GM12878 (cell line): ENCODE data around the gene MTMR4. TPM values are rescaled to one million over a fixed set of nuclear protein-coding genes. Genes with fewer than 3 reads are reported as not detected.

ENCODE experiments used
- ATAC-seq: fragments of 200-7000 bp; cut with Tn5 transposase; 3 replicates; pipeline ENCODE4 v1.9.1; 2020; ENCODE audit warnings: mild to moderate bottlenecking, moderate library complexity
- BruUV-seq: library from RNA; stranded (reverse); fragments of 400-500 nt; replicated peaks from 2 replicates; lab custom pipeline; 2021; lab: Mats Ljungman, UMichigan
- CTCF ChIA-PET: fragments of 300-600 bp; sonication (Branson Sonifier 250); formaldehyde crosslinking; extraction: SDS; loops from one replicate; lab custom pipeline; 2021; ENCODE audit warnings: inconsistent platforms; lab: Yijun Ruan, JAX
- POLR2A ChIA-PET: fragments of 350-600 bp; formaldehyde crosslinking; extraction: SDS; loops from one replicate; lab custom pipeline; 2021; ENCODE audit warnings: inconsistent platforms; lab: Charles Lee
- RAD21 ChIA-PET: fragments of 300-600 bp; sonication (Branson Sonifier 250); formaldehyde crosslinking; loops from one replicate; lab custom pipeline; 2023; ENCODE audit warnings: antibody characterized with exemption; ENCODE audit not compliant: unreplicated experiment; lab: Charles Lee
- SMC1A ChIA-PET: fragments of 300-600 bp; sonication (Branson Sonifier 250); formaldehyde crosslinking; loops from one replicate; lab custom pipeline; 2023; ENCODE audit not compliant: unreplicated experiment, uncharacterized antibody; lab: Charles Lee
- DNase-seq: peaks from one replicate; pipeline ENCODE4 v3.0.0-alpha.2; 2011; ENCODE audit warnings: low read depth, low spot score
- FAIRE-seq: peaks from 3 replicates; lab custom pipeline; 2011; peaks lifted over from hg19 to GRCh38; lab: Jason Lieb, UNC
- H2AFZ ChIP-seq: 2 replicates; pipeline ENCODE4 v1.6.0; 2011; ENCODE audit warnings: low read depth, low read length, control low read depth; ENCODE audit not compliant: control insufficient read depth
- H3K27ac ChIP-seq: 2 replicates; pipeline ENCODE4 v1.5.1; 2011; ENCODE audit warnings: control low read depth; ENCODE audit not compliant: control insufficient read depth, insufficient read depth
- H3K27me3 ChIP-seq, 2 experiments: replicated peaks in 1 of 2; 2 replicates each; pipeline versions ENCODE4 v1.6.0 to v1.6.1; 2011; ENCODE audit warnings: low read length in 1 of 2; ENCODE audit not compliant: control insufficient read depth in 2 of 2, insufficient read depth in 2 of 2
- H3K36me3 ChIP-seq, 2 experiments: 2 replicates each; pipeline ENCODE4 v1.5.1; 2011; ENCODE audit warnings: low read length in 1 of 2; ENCODE audit not compliant: control insufficient read depth in 2 of 2, insufficient read depth in 2 of 2
- H3K4me1 ChIP-seq: 2 replicates; pipeline ENCODE4 v1.6.1; 2011; ENCODE audit warnings: mild to moderate bottlenecking, low read length, moderate library complexity, mixed read lengths; ENCODE audit not compliant: control insufficient read depth, insufficient read depth
- H3K4me2 ChIP-seq: 2 replicates; pipeline ENCODE4 v1.6.0; 2011; ENCODE audit warnings: control low read depth; ENCODE audit not compliant: control insufficient read depth, insufficient read depth
- H3K4me3 ChIP-seq: fragments of 200-600 bp; sonication (generic); 2 replicates; pipeline ENCODE4 v1.5.1; 2016
- H3K79me2 ChIP-seq: 2 replicates; pipeline ENCODE4 v1.6.0; 2011; ENCODE audit warnings: low read length; ENCODE audit not compliant: control insufficient read depth, insufficient read depth
- H3K9ac ChIP-seq: 2 replicates; pipeline ENCODE4 v1.8.0; 2011; ENCODE audit warnings: low read length, control low read depth, mixed read lengths; ENCODE audit not compliant: control insufficient read depth, insufficient read depth
- H3K9me3 ChIP-seq: replicated peaks from 3 replicates; pipeline ENCODE4 v1.5.1; 2011; ENCODE audit warnings: mild to moderate bottlenecking, low read length; ENCODE audit not compliant: control insufficient read depth, insufficient read depth
- H4K20me1 ChIP-seq: 2 replicates; pipeline ENCODE4 v1.6.0; 2011; ENCODE audit not compliant: control insufficient read depth, insufficient read depth
- CBFB ChIP-seq: IDR thresholded peaks from 2 replicates; pipeline ENCODE4 v1.6.1; 2016; ENCODE audit warnings: antibody characterized with exemption, low read depth
- CHD1 ChIP-seq: IDR thresholded peaks from 2 replicates; pipeline ENCODE4 v1.6.1; 2012; ENCODE audit warnings: low read depth, low read length, improper control_type of control experiment
- HDGF ChIP-seq: fragments of 450-650 bp; IDR thresholded peaks from 2 replicates; pipeline ENCODE4 v1.6.1; 2016; ENCODE audit warnings: antibody characterized with exemption
- JUND ChIP-seq: IDR thresholded peaks from 2 replicates; pipeline ENCODE4 v1.6.1; 2012; ENCODE audit warnings: low read depth, mild to moderate bottlenecking, low read length, improper control_type of control experiment, moderate library complexity
- LARP7 ChIP-seq: fragments of 450-650 bp; IDR thresholded peaks from 2 replicates; pipeline ENCODE4 v1.6.1; 2017; ENCODE audit warnings: mild to moderate bottlenecking
- NR2F1 ChIP-seq: fragments of 450-650 bp; conservative IDR thresholded peaks from 2 replicates; pipeline ENCODE4 v1.6.1; 2017; ENCODE audit warnings: mild to moderate bottlenecking
- RFX5 ChIP-seq: IDR thresholded peaks from 2 replicates; pipeline ENCODE4 v1.6.1; 2011; ENCODE audit warnings: low read depth, low read length, improper control_type of control experiment
- SKIL ChIP-seq: fragments of 450-650 bp; IDR thresholded peaks from 2 replicates; pipeline ENCODE4 v1.6.1; 2017; ENCODE audit warnings: mild to moderate bottlenecking, low read depth, inconsistent platforms; ENCODE audit not compliant: poor library complexity, severe bottlenecking
- SP1 ChIP-seq: IDR thresholded peaks from one replicate; pipeline ENCODE4 v1.6.1; 2011; ENCODE audit warnings: low read depth, low read length
- ZBTB11 ChIP-seq: fragments of 450-650 bp; formaldehyde crosslinking; IDR thresholded peaks from 2 replicates; pipeline ENCODE4 v1.5.0; 2022; ENCODE audit warnings: mild to moderate bottlenecking, missing genetic modification characterization
- WGBS: methylation state at CpG from one replicate; pipeline ENCODE4 v1.1.6; 2016; ENCODE audit warnings: low lambda C conversion rate; ENCODE audit not compliant: insufficient replicate concordance, insufficient coverage; ENCODE audit errors: missing lambda C conversion rate; 5-methylcytosine and 5-hydroxymethylcytosine counted together
- in situ Hi-C: fragments of 300-500 bp; cut with MboI; formaldehyde crosslinking; loops from 9 replicates; pipeline ENCODE4 v1.14.3; 2018; ENCODE audit warnings: mixed read lengths
- intact Hi-C: fragments of 100-400 bp; cut with micrococcal nuclease; formaldehyde crosslinking; loops from one replicate; pipeline ENCODE4 v1.14.2; 2022; ENCODE audit not compliant: unreplicated experiment
- polyA plus RNA-seq, 11 experiments: library from polyadenylated mRNA; depleted of rRNA in 4 of 11; unstranded in 6 of 11; stranded (reverse) in 5 of 11; fragments of >200 nt; fragmentation: Nextera tagmentation in 4 of 11; fragmentation: Illumina TruSeq in 1 of 11; extraction: Ambion mirVana in 4 of 11; extraction: Trizol in 1 of 11; gene quantifications; 1 replicate in 1 of 11; 2 replicates in 10 of 11; pipeline versions ENCODE4 v1.2.1 to v1.2.3, GENCODE V29; 2011 to 2016; ENCODE audit warnings: inconsistent platforms in 2 of 11, missing spikeins in 2 of 11, low read depth in 1 of 11
- total RNA-seq, 4 experiments: library from RNA; depleted of rRNA in 3 of 4; stranded (reverse); fragments of >200 nt in 3 of 4; fragmentation: Illumina TruSeq in 1 of 4; extraction: Trizol in 1 of 4; gene quantifications; 2 replicates each; pipeline versions ENCODE4 v1.2.1 to v1.2.3, GENCODE V29; 2013 to 2021

Gene MTMR4
- total and polyA plus RNA-seq, 10 of the 15 experiments (the other 5 are each of a cell fraction or from before 2014, with no cell fraction given) = 12.8 to 127 (median 53.2) TPM

- Histone ChIP-seq H3K27me3 (no peaks in the 10 kb centered on the region; a peak in 1 of 4 replicates), H3K27ac (no peak overlapping the region), H4K20me1 (no peaks in the 10 kb centered on the region), H2AFZ (no peak overlapping the region), H3K79me2 (no peaks in the 10 kb centered on the region), H3K4me3 (no peak overlapping the region), H3K9ac (no peak overlapping the region), H3K4me1 (no peaks in the 10 kb centered on the region), H3K4me2 (no peak overlapping the region), H3K9me3 (no peaks in the 10 kb centered on the region), H3K36me3 (no peaks in the 10 kb centered on the region)
- no peak for FAIRE-seq
- BruUV-seq = no TSS peak
- ChIA-PET CTCF (interaction anchor here (0.9 to 4.6 kb wide), 5 partner anchors 20 to 50 kb away, joined by 3 to 45 read pairs (median 3); no protein-coding TSS in a partner anchor), POLR2A (interaction anchor here (0.6 to 1.0 kb wide), 2 partner anchors 93 to 165 kb away, joined by 3 to 4 read pairs; no protein-coding TSS in a partner anchor), RAD21 (interaction anchor here (0.8 kb wide), 2 partner anchors 38 to 93 kb away, joined by 3 to 4 read pairs; no protein-coding TSS in a partner anchor), SMC1A (interaction anchor here (0.7 to 1.0 kb wide), 2 partner anchors 19 to 50 kb away, joined by 4 read pairs; no protein-coding TSS in a partner anchor)
- in situ Hi-C loops = no loop called here
- intact Hi-C loops = no loop called here
- TF ChIP-seq SKIL (no peak), JUND (no peak), SP1 (no peak), LARP7 (no peak), CBFB (no peak), HDGF (no peak), NR2F1 (no peak), ZBTB11 (no peak), CHD1 (no peak), RFX5 (no peak)
- no peak for DNase-seq
- ATAC-seq = no peak
- WGBS = 77% methylated on average over 6 of the region's 6 CpGs
Measured at GRCh38 chr17:58538811-58539409, 24.5 kb upstream of the MTMR4 start.
